ENCODE results near the gene FHL3.
A peak's percentile ranks its signal among the peaks of the same experiment; 100 is the strongest.

DNA sequence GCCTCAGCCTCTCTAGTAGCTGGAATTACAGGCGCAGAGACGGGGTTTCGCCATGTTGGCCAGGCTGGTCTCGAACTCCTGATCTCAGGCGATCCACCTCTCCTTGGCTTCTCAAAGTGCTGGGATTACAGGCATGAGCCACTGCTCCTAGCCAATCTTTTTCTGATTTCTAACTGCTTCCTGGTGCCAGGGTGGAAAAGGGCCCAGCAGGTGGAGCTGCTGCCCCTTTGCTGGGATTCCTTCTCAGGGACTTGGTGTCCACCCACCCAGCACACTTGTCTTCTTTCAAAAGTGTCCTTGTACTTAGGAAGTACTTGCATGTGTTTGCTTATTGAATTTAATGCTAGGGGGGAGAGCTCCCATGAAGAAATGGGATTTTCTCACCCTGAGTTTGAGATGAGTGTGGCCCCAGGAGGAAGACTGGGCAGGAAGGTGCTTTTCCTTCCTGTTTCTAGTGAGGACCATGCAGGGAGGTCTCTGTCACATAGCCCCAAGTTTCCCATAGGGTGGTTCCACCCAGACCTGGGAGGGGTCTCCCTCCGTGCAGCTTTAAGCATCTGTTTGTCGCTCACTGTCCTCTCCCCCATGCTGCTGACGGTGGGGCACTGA is 21.4 kb upstream of the FHL3 start:
- TF ChIP-seq POLR2A (IDR thresholded peaks at IDR 0.05), result no peak
- TF ChIP-seq, protein P1, sequence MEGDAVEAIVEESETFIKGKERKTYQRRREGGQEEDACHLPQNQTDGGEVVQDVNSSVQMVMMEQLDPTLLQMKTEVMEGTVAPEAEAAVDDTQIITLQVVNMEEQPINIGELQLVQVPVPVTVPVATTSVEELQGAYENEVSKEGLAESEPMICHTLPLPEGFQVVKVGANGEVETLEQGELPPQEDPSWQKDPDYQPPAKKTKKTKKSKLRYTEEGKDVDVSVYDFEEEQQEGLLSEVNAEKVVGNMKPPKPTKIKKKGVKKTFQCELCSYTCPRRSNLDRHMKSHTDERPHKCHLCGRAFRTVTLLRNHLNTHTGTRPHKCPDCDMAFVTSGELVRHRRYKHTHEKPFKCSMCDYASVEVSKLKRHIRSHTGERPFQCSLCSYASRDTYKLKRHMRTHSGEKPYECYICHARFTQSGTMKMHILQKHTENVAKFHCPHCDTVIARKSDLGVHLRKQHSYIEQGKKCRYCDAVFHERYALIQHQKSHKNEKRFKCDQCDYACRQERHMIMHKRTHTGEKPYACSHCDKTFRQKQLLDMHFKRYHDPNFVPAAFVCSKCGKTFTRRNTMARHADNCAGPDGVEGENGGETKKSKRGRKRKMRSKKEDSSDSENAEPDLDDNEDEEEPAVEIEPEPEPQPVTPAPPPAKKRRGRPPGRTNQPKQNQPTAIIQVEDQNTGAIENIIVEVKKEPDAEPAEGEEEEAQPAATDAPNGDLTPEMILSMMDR (IDR thresholded peaks at IDR 0.05), result peak in 2 of 3 experiments; percentile 35 to 37

All from vagina (tissue), 2 donors.